ENCODE measurements around the gene SLCO1C1. TPM values are rescaled to one million over a fixed set of nuclear protein-coding genes. Genes with fewer than 3 reads are reported as not detected.

SLCO1C1 gene, protein sequence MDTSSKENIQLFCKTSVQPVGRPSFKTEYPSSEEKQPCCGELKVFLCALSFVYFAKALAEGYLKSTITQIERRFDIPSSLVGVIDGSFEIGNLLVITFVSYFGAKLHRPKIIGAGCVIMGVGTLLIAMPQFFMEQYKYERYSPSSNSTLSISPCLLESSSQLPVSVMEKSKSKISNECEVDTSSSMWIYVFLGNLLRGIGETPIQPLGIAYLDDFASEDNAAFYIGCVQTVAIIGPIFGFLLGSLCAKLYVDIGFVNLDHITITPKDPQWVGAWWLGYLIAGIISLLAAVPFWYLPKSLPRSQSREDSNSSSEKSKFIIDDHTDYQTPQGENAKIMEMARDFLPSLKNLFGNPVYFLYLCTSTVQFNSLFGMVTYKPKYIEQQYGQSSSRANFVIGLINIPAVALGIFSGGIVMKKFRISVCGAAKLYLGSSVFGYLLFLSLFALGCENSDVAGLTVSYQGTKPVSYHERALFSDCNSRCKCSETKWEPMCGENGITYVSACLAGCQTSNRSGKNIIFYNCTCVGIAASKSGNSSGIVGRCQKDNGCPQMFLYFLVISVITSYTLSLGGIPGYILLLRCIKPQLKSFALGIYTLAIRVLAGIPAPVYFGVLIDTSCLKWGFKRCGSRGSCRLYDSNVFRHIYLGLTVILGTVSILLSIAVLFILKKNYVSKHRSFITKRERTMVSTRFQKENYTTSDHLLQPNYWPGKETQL
- total RNA-seq (1 to 10 TPM; 4.3 to 5.1 TPM), polyA plus RNA-seq (under 1 TPM in 1 of 2 donors, not detected in 1; 0.20 TPM)
- long read RNA-seq, donor 1 = 0 reads
- long read RNA-seq, donor 2 = 0 reads

GRCh38 chr12:20695232-20695631 is at the start of gene SLCO1C1:
Gene SLCO1C1, plus strand, starts transcription at chr12:20695332. Its CDS starts 4,245 bp downstream, at chr12:20699577.
- Histone ChIP-seq H3K27me3 (ENCODE audit: control insufficient read depth in 1 of 2, insufficient read depth in 2 of 2, low read length in 1 of 2) (no peaks in the 10 kb centered on the region), H3K4me1 (ENCODE audit: control insufficient read depth in 1 of 2, insufficient read depth in 2 of 2, low read length in 2 of 2) (no peaks in the 10 kb centered on the region), H3K36me3 (ENCODE audit: control insufficient read depth in 1 of 2, insufficient read depth in 2 of 2, low read length in 1 of 2) (no peaks in the 10 kb centered on the region), H3K27ac (ENCODE audit: low read depth in 1 of 2, low read length in 2 of 2) (no peak within 1 kb of the TSS), H3K9me3 (ENCODE audit: control insufficient read depth, low read length) (no peaks in the 10 kb centered on the region), H3K4me3 (ENCODE audit: low read length in 2 of 2) (no peak within 1 kb of the TSS)
- ATAC-seq (ENCODE audit: low FRiP score) (no peak), DNase-seq (peak in 1 of 2 donors; percentile 50)
- 23% methylated on average over 6 of the region's 6 CpGs for WGBS, 2 donors
- intact Hi-C loops (cut with DNase I) = no loop called here

DNA sequence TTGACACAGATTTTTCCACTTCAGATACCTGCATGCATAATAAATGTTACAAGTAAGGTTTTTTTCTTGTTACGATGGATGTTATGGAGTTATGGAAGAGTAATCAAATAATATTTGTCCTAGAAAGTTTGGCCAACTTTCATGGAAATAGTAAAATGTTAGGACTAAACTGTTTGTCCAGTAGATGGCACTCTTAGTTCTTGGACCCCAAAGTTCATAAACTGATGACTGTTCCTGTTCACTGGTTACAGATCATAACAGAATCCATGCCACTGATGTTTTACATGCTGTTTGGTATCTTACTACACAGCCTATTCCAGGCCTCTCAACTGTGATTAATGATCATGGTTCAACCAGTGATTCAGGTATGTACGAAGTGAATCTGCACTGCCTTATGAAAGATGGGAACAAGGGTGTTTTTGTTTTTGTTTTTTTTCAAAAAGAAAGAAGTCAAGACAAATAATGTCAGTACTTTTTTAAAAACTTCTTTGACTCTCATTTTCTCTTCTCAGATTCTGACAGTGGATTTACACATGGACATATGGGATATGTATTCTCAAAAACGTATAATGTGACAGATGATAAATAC is 48.8 kb upstream of the SLCO1C1 start:
- Histone ChIP-seq H3K36me3 (ENCODE audit: control insufficient read depth in 1 of 2, insufficient read depth in 2 of 2, low read length in 1 of 2) (no peaks in the 10 kb centered on the region), H3K27ac (ENCODE audit: low read depth in 1 of 2, low read length in 2 of 2) (no peak overlapping the region), H3K4me1 (ENCODE audit: control insufficient read depth in 1 of 2, insufficient read depth in 2 of 2, low read length in 2 of 2) (no peaks in the 10 kb centered on the region), H3K4me3 (ENCODE audit: low read length in 2 of 2) (no peak overlapping the region), H3K27me3 (ENCODE audit: control insufficient read depth in 1 of 2, insufficient read depth in 2 of 2, low read length in 1 of 2) (no peaks in the 10 kb centered on the region), H3K9me3 (ENCODE audit: control insufficient read depth, low read length) (no peaks in the 10 kb centered on the region)
- no peak for DNase-seq
- intact Hi-C loops (cut with DNase I) = loop anchor here (5.0 to 10.0 kb wide), 2 partner anchors 418 to 421 kb away; no protein-coding TSS in a partner anchor
- WGBS, 2 donors = 20 to 35% methylated on average over 3 of the region's 3 CpGs
- peak; percentile 57 for ATAC-seq (ENCODE audit: low FRiP score)

DNA sequence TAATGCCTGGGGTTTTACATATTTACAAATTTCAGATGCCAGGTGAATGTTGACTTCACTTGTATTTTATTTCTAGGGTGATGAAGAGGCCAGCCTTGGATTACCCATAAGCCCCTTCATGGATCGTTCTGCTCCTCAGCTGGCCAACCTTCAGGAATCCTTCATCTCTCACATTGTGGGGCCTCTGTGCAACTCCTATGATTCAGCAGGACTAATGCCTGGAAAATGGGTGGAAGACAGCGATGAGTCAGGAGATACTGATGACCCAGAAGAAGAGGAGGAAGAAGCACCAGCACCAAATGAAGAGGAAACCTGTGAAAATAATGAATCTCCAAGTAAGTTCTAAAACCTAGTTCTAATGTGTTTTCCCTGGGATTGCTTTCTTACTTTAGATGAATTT is 41.3 kb upstream of the SLCO1C1 start:
- Histone ChIP-seq H3K36me3 (ENCODE audit: control insufficient read depth in 1 of 2, insufficient read depth in 2 of 2, low read length in 1 of 2) (peaks cover 6 to 7% of the 10 kb centered on the region in 2 donors), H3K4me3 (ENCODE audit: low read length in 2 of 2) (no peak overlapping the region), H3K9me3 (ENCODE audit: control insufficient read depth, low read length) (no peaks in the 10 kb centered on the region), H3K4me1 (ENCODE audit: control insufficient read depth in 1 of 2, insufficient read depth in 2 of 2, low read length in 2 of 2) (peaks cover 0 to 3% of the 10 kb centered on the region in 2 donors), H3K27me3 (ENCODE audit: control insufficient read depth in 1 of 2, insufficient read depth in 2 of 2, low read length in 1 of 2) (no peaks in the 10 kb centered on the region), H3K27ac (ENCODE audit: low read depth in 1 of 2, low read length in 2 of 2) (no peak overlapping the region)
- DNase-seq = no peak
- intact Hi-C loops (cut with DNase I) = no loop called here
- ATAC-seq (ENCODE audit: low FRiP score) = no peak
- WGBS, 2 donors = 81 to 84% methylated on average over 2 of the region's 2 CpGs

GRCh38 chr12:20656600-20656999 is 38.5 kb upstream of the SLCO1C1 start:
- peaks cover 0 to 3% of the 10 kb centered on the region in 2 donors for H3K4me1 ChIP-seq (ENCODE audit: control insufficient read depth in 1 of 2, insufficient read depth in 2 of 2, low read length in 2 of 2)
- peaks cover 8 to 16% of the 10 kb centered on the region in 2 donors for H3K36me3 ChIP-seq (ENCODE audit: control insufficient read depth in 1 of 2, insufficient read depth in 2 of 2, low read length in 1 of 2)
- DNase-seq (no peak), ATAC-seq (ENCODE audit: low FRiP score) (no peak)
- H3K27ac ChIP-seq (ENCODE audit: low read depth in 1 of 2, low read length in 2 of 2) = no peak overlapping the region
- 20 to 47% methylated on average over 1 of the region's 1 CpG for whole genome bisulfite sequencing, 2 donors
- no peaks in the 10 kb centered on the region for H3K27me3 ChIP-seq (ENCODE audit: control insufficient read depth in 1 of 2, insufficient read depth in 2 of 2, low read length in 1 of 2)
- intact Hi-C loops (cut with DNase I) = no loop called here
- H3K9me3 ChIP-seq (ENCODE audit: control insufficient read depth, low read length) = no peaks in the 10 kb centered on the region
- no peak overlapping the region for H3K4me3 ChIP-seq (ENCODE audit: low read length in 2 of 2)

DNA sequence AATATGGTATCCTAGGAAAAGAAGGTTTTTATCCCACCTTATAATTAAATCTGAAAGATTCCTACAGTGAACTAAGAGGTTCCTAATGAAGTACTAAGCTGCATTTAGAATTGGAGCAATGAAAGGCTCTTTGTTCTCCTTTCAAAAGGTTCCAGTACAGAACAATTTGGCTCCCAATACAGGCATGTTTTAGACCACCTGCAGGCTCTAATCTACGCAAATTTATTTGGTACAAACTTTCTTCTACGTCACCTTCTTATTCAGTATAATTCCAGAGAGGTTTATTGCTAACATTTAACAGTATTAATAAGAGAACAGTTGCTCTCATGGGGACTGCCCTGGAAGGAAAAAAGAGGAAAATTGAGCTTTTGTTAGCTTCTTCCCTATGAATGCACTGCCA is 37.6 kb upstream of the SLCO1C1 start:
- intact Hi-C loops (cut with DNase I) = no loop called here
- no peaks in the 10 kb centered on the region for H3K9me3 ChIP-seq (ENCODE audit: control insufficient read depth, low read length)
- H3K27me3 ChIP-seq (ENCODE audit: control insufficient read depth in 1 of 2, insufficient read depth in 2 of 2, low read length in 1 of 2) = no peaks in the 10 kb centered on the region
- H3K4me3 ChIP-seq (ENCODE audit: low read length in 2 of 2) = no peak overlapping the region
- H3K36me3 ChIP-seq (ENCODE audit: control insufficient read depth in 1 of 2, insufficient read depth in 2 of 2, low read length in 1 of 2) = peaks cover 12 to 16% of the 10 kb centered on the region in 2 donors
- no peak overlapping the region for H3K27ac ChIP-seq (ENCODE audit: low read depth in 1 of 2, low read length in 2 of 2)
- DNase-seq (no peak), ATAC-seq (ENCODE audit: low FRiP score) (no peak)
- WGBS, 2 donors = 95 to 99% methylated on average over 2 of the region's 2 CpGs
- peaks cover 0 to 3% of the 10 kb centered on the region in 2 donors for H3K4me1 ChIP-seq (ENCODE audit: control insufficient read depth in 1 of 2, insufficient read depth in 2 of 2, low read length in 2 of 2)

DNA sequence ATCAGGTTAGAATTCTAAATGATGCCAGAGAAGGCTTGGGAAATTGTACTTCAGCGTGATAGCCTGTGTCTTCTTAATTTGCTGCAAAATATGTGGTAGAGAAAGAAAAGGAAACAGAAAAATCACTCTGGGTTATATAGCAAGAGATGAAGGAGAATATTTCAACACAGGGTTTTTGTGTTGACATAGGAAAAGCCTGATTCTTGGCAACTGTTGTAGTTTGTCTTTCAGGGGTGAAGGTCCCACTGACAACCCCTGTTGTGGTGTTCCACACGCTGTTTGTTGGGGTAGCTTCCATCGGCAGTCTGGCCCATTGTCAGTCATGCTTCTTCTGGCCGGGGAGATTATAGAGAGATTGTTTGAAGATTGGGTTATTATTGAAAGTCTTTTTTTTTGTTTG is 13.8 kb upstream of the SLCO1C1 start:
- intact Hi-C loops (cut with DNase I) = no loop called here
- H3K9me3 ChIP-seq (ENCODE audit: control insufficient read depth, low read length) = peaks cover 2% of the 10 kb centered on the region
- H3K27ac ChIP-seq (ENCODE audit: low read depth in 1 of 2, low read length in 2 of 2) = no peak overlapping the region
- 73 to 90% methylated on average over 4 of the region's 4 CpGs for WGBS, 2 donors
- DNase-seq (no peak), ATAC-seq (ENCODE audit: low FRiP score) (no peak)
- H3K4me3 ChIP-seq (ENCODE audit: low read length in 2 of 2) = no peak overlapping the region
- no peaks in the 10 kb centered on the region for H3K27me3 ChIP-seq (ENCODE audit: control insufficient read depth in 1 of 2, insufficient read depth in 2 of 2, low read length in 1 of 2)
- H3K36me3 ChIP-seq (ENCODE audit: control insufficient read depth in 1 of 2, insufficient read depth in 2 of 2, low read length in 1 of 2) = peaks cover 7 to 11% of the 10 kb centered on the region in 2 donors
- H3K4me1 ChIP-seq (ENCODE audit: control insufficient read depth in 1 of 2, insufficient read depth in 2 of 2, low read length in 2 of 2) = peaks cover 0 to 4% of the 10 kb centered on the region in 2 donors

GRCh38 chr12:20696181-20696905 is 1.2 kb downstream of the SLCO1C1 start:
- no peaks in the 10 kb centered on the region for H3K9me3 ChIP-seq (ENCODE audit: control insufficient read depth, low read length)
- no peaks in the 10 kb centered on the region for H3K36me3 ChIP-seq (ENCODE audit: control insufficient read depth in 1 of 2, insufficient read depth in 2 of 2, low read length in 1 of 2)
- WGBS, 2 donors = 50 to 59% methylated on average over 7 of the region's 7 CpGs
- H3K4me1 ChIP-seq (ENCODE audit: control insufficient read depth in 1 of 2, insufficient read depth in 2 of 2, low read length in 2 of 2) = no peaks in the 10 kb centered on the region
- H3K27me3 ChIP-seq (ENCODE audit: control insufficient read depth in 1 of 2, insufficient read depth in 2 of 2, low read length in 1 of 2) = no peaks in the 10 kb centered on the region
- ATAC-seq (ENCODE audit: low FRiP score) = peak; percentile 60
- DNase-seq = peak in 1 of 2 donors; percentile 73
- intact Hi-C loops (cut with DNase I) = no loop called here
- no peak overlapping the region for H3K27ac ChIP-seq (ENCODE audit: low read depth in 1 of 2, low read length in 2 of 2)
- H3K4me3 ChIP-seq (ENCODE audit: low read length in 2 of 2) = no peak overlapping the region

DNA sequence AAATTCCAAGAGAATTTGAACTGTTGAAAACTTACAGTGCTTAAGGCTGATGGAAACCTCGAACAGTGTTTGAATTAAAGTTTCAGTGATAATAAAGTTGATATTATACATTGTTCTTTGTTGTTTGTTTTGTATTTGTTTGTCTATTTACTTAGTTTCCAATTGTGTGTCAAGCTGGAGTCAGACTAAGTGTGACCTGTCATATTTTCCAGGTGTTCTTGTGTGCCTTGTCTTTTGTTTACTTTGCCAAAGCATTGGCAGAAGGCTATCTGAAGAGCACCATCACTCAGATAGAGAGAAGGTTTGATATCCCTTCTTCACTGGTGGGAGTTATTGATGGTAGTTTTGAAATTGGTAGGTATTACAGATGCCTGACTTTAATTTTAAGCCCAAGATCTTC is 6.0 kb downstream of the SLCO1C1 start:
- no peak overlapping the region for H3K27ac ChIP-seq (ENCODE audit: low read depth in 1 of 2, low read length in 2 of 2)
- intact Hi-C loops (cut with DNase I) = no loop called here
- ATAC-seq (ENCODE audit: low FRiP score) = no peak
- no peaks in the 10 kb centered on the region for H3K9me3 ChIP-seq (ENCODE audit: control insufficient read depth, low read length)
- H3K4me1 ChIP-seq (ENCODE audit: control insufficient read depth in 1 of 2, insufficient read depth in 2 of 2, low read length in 2 of 2) = no peaks in the 10 kb centered on the region
- H3K36me3 ChIP-seq (ENCODE audit: control insufficient read depth in 1 of 2, insufficient read depth in 2 of 2, low read length in 1 of 2) = no peaks in the 10 kb centered on the region
- no peaks in the 10 kb centered on the region for H3K27me3 ChIP-seq (ENCODE audit: control insufficient read depth in 1 of 2, insufficient read depth in 2 of 2, low read length in 1 of 2)
- H3K4me3 ChIP-seq (ENCODE audit: low read length in 2 of 2) = no peak overlapping the region
- WGBS, 2 donors = 94 to 100% methylated on average over 1 of the region's 1 CpG
- DNase-seq = no peak
